HepG2 (cell line): Measurements from ENCODE around the gene SPNS3. TPM values are rescaled to one million over a fixed set of nuclear protein-coding genes. Genes with fewer than 3 reads are reported as not detected.

Source experiments
- ATAC-seq: fragments of 200-7000 bp; cut with Tn5 transposase; 3 replicates; pipeline ENCODE4 v1.9.1; 2020; ENCODE audit warnings: mild to moderate bottlenecking, moderate library complexity
- BruUV-seq: library from RNA; stranded (reverse); fragments of 400-500 nt; replicated peaks from 2 replicates; lab custom pipeline; 2021; lab: Mats Ljungman, UMichigan
- CTCF ChIA-PET: fragments of 300-600 bp; formaldehyde crosslinking; extraction: SDS; loops from one replicate; lab custom pipeline; 2021; ENCODE audit warnings: low total read pairs, inconsistent platforms, low intra/inter-chr PET ratio; lab: Yijun Ruan, JAX
- POLR2A ChIA-PET: fragments of 350-600 bp; sonication (Branson Sonifier 250); formaldehyde crosslinking; loops from one replicate; lab custom pipeline; 2020; ENCODE audit warnings: antibody characterized with exemption, inconsistent platforms; lab: Yijun Ruan, JAX
- DNase-seq: peaks from one replicate; pipeline ENCODE4 v3.0.0-alpha.2; 2015; ENCODE audit warnings: low spot score
- FAIRE-seq: peaks from 3 replicates; lab custom pipeline; 2011; peaks lifted over from hg19 to GRCh38; lab: Jason Lieb, UNC
- H2AFZ ChIP-seq: one replicate; pipeline ENCODE4 v1.6.1; 2011; ENCODE audit warnings: low read length, inconsistent platforms
- H3K27ac ChIP-seq: fragments of 300-600 bp; 3 replicates; pipeline ENCODE4 v1.8.0; 2011; ENCODE audit warnings: mixed run types, mild to moderate bottlenecking, mixed read lengths, low read length, inconsistent platforms; ENCODE audit not compliant: insufficient read depth; ENCODE audit errors: extremely low read length
- H3K27me3 ChIP-seq, 2 experiments: fragments of 200-600 bp in 1 of 2; 2 replicates in 1 of 2; 3 replicates in 1 of 2; pipeline versions ENCODE4 v1.6.0 to v1.8.0; 2011; ENCODE audit warnings: low read length in 2 of 2, mild to moderate bottlenecking in 2 of 2, moderate library complexity in 2 of 2, inconsistent platforms in 1 of 2; ENCODE audit not compliant: insufficient read depth in 2 of 2, control insufficient read depth in 1 of 2
- H3K36me3 ChIP-seq, 2 experiments: fragments of 200-600 bp in 1 of 2; replicated peaks in 1 of 2; 2 replicates in 1 of 2; 3 replicates in 1 of 2; pipeline versions ENCODE4 v1.5.1 to v1.8.0; 2011; ENCODE audit warnings: low read length in 2 of 2, inconsistent platforms in 1 of 2; ENCODE audit not compliant: insufficient read depth in 2 of 2, control insufficient read depth in 1 of 2
- H3K4me1 ChIP-seq: 2 replicates; pipeline ENCODE4 v1.5.1; 2012; ENCODE audit warnings: low read length, inconsistent platforms; ENCODE audit not compliant: insufficient read depth
- H3K4me2 ChIP-seq: 2 replicates; pipeline ENCODE4 v1.6.0; 2011; ENCODE audit warnings: low read depth, low read length, inconsistent platforms
- H3K4me3 ChIP-seq, 3 experiments: fragments of 200-600 bp in 1 of 3; sonication (generic), shearing (Covaris generic) in 1 of 3; replicated peaks in 1 of 3; 2 replicates each; pipeline ENCODE4 v1.5.1; 2011 to 2016; ENCODE audit warnings: low read length in 3 of 3, inconsistent platforms in 2 of 3, low read depth in 2 of 3, mild to moderate bottlenecking in 2 of 3, control low read depth in 1 of 3, mixed read lengths in 1 of 3; ENCODE audit not compliant: insufficient read depth in 1 of 3
- H3K79me2 ChIP-seq: one replicate; pipeline ENCODE4 v1.6.1; 2011; ENCODE audit warnings: low read length, inconsistent platforms; ENCODE audit not compliant: insufficient read depth
- H3K9ac ChIP-seq: 2 replicates; pipeline ENCODE4 v1.6.0; 2011; ENCODE audit warnings: mild to moderate bottlenecking, low read depth, low read length, inconsistent platforms; ENCODE audit not compliant: insufficient read depth
- H3K9me3 ChIP-seq: 2 replicates; pipeline ENCODE4 v1.5.1; 2012; ENCODE audit warnings: mild to moderate bottlenecking, low read length
- H4K20me1 ChIP-seq: 2 replicates; pipeline ENCODE4 v1.6.0; 2011; ENCODE audit warnings: inconsistent platforms, mild to moderate bottlenecking, low read length, moderate library complexity; ENCODE audit not compliant: insufficient read depth
- KMT2B ChIP-seq: IDR thresholded peaks from 2 replicates; pipeline ENCODE4 v1.6.1; 2016; ENCODE audit warnings: missing genetic modification reagents, missing compliant biosample characterization
- ZMYM3 ChIP-seq: sonication (generic); formaldehyde crosslinking; IDR thresholded peaks from 2 replicates; pipeline ENCODE4 v1.5.1; 2020; ENCODE audit warnings: mild to moderate bottlenecking, missing genetic modification reagents
- ZNF768 ChIP-seq: sonication (generic); formaldehyde crosslinking; IDR thresholded peaks from 2 replicates; pipeline ENCODE4 v1.4.0; 2020; ENCODE audit warnings: missing genetic modification reagents
- ZNF770 ChIP-seq: sonication (generic); formaldehyde crosslinking; IDR thresholded peaks from 2 replicates; pipeline ENCODE4 v1.5.0; 2020; ENCODE audit warnings: mild to moderate bottlenecking, missing genetic modification reagents
- WGBS: methylation state at CpG from one replicate; pipeline ENCODE4 v1.1.6; 2017; ENCODE audit warnings: low lambda C conversion rate; 5-methylcytosine and 5-hydroxymethylcytosine counted together
- in situ Hi-C: cut with HindIII; loops from 2 replicates; pipeline ENCODE4 v1.10.0; 2017; ENCODE audit warnings: low pct_unique_long_range_greater_than_20kb; ENCODE audit not compliant: extremely low pct_ligation_motif_present
- intact Hi-C: fragments of 100-400 bp; cut with micrococcal nuclease; formaldehyde crosslinking; loops from one replicate; pipeline ENCODE4 v1.10.0; 2022; ENCODE audit not compliant: unreplicated experiment
- polyA plus RNA-seq, 8 experiments: library from polyadenylated mRNA; depleted of rRNA in 3 of 8; stranded (reverse) in 7 of 8; unstranded in 1 of 8; fragments of >200 nt; fragmentation: Illumina TruSeq in 4 of 8; extraction: Trizol in 4 of 8; gene quantifications; 2 replicates each; pipeline versions ENCODE4 v1.2.1 to v1.2.3, GENCODE V29; 2011 to 2016; ENCODE audit warnings: low read depth in 4 of 8, missing spikeins in 1 of 8, mixed read lengths in 1 of 8; ENCODE audit not compliant: insufficient read depth in 1 of 8
- total RNA-seq, 5 experiments: library from RNA; depleted of rRNA; stranded (reverse); fragments of >200 nt; fragmentation: Illumina TruSeq; extraction: Trizol; gene quantifications; 2 replicates each; pipeline ENCODE4 v1.2.3, GENCODE V29; 2016; ENCODE audit warnings: low read depth in 1 of 5

Gene SPNS3
- total and polyA plus RNA-seq, 2 of the 13 experiments (the other 11 are each of a cell fraction or from before 2014, with no cell fraction given): not detected

GRCh38 chr17:4479340-4479981 is 45.7 kb downstream of the SPNS3 start:
- Histone ChIP-seq H3K36me3 (no peaks in the 10 kb centered on the region), H3K4me1 (peaks cover 63% of the 10 kb centered on the region), H4K20me1 (no peaks in the 10 kb centered on the region), H2AFZ (no peak overlapping the region), H3K79me2 (no peaks in the 10 kb centered on the region), H3K9ac (no peak overlapping the region), H3K9me3 (no peaks in the 10 kb centered on the region), H3K27ac (no peak overlapping the region), H3K4me3 (no peak overlapping the region), H3K4me2 (peak overlapping the region; percentile 84; the same call in 1 of the 2 replicates), H3K27me3 (peaks cover 3 to 56% of the 10 kb centered on the region in 2 experiments)
- TF ChIP-seq ZMYM3 (CRISPR knock-in tag) (0 out of 2 replicates have a peak, but pooled peaks have one; percentile 14), KMT2B (no peak), ZNF770 (CRISPR knock-in tag) (peak; percentile 75; the same call in 1 of the 2 replicates), ZNF768 (peak; percentile 97)
- CTCF ChIA-PET: no interaction called here
- DNase-seq (no peak), FAIRE-seq (no peak), ATAC-seq (no peak)
- in situ Hi-C loops (no loop called here), intact Hi-C loops (no loop called here)
- WGBS: 55% methylated on average over 5 of the region's 8 CpGs
- POLR2A ChIA-PET: no interaction called here
- no TSS peak for BruUV-seq
